WTC11 (cell line): Measurements from ENCODE around the gene TWF2. TPM values are rescaled to one million over a fixed set of nuclear protein-coding genes. Genes with fewer than 3 reads are reported as not detected.

ENCODE experiments used
- ATAC-seq: fragments of 200-7000 bp; cut with Tn5 transposase; 2 replicates; pipeline ENCODE4 v1.10.0; 2021; ENCODE audit warnings: mild to moderate bottlenecking, moderate library complexity
- CTCF ChIA-PET: fragments of 300-600 bp; sonication (Branson Sonifier 250); formaldehyde crosslinking; loops from one replicate; lab custom pipeline; 2021; ENCODE audit warnings: antibody characterized with exemption; lab: Charles Lee
- POLR2A ChIA-PET: fragments of 350-600 bp; sonication (Branson Sonifier 250); formaldehyde crosslinking; loops from one replicate; lab custom pipeline; 2021; ENCODE audit warnings: antibody characterized with exemption; lab: Charles Lee
- DNase-seq: peaks from one replicate; pipeline ENCODE4 v3.0.0; 2021; ENCODE audit warnings: low spot score
- H3K27ac Mint-ChIP-seq: 2 replicates; pipeline ENCODE4 v1.8.0; 2021; ENCODE audit warnings: mixed read lengths
- H3K27me3 Mint-ChIP-seq: 2 replicates; pipeline ENCODE4 v1.8.0; 2021; ENCODE audit warnings: low read depth, mild to moderate bottlenecking, moderate library complexity, mixed read lengths
- H3K36me3 Mint-ChIP-seq: 2 replicates; pipeline ENCODE4 v1.8.0; 2021; ENCODE audit warnings: mixed read lengths
- H3K4me1 Mint-ChIP-seq: 2 replicates; pipeline ENCODE4 v1.8.0; 2022; ENCODE audit warnings: mixed read lengths
- H3K4me3 Mint-ChIP-seq: 2 replicates; pipeline ENCODE4 v1.8.0; 2021; ENCODE audit warnings: mild to moderate bottlenecking, moderate library complexity, mixed read lengths
- H3K9me3 Mint-ChIP-seq: 2 replicates; pipeline ENCODE4 v1.8.0; 2021; ENCODE audit warnings: mixed read lengths
- E2F1 ChIP-seq: sonication (generic); formaldehyde crosslinking; IDR thresholded peaks from 2 replicates; pipeline ENCODE4 v1.8.0; 2022; ENCODE audit warnings: mild to moderate bottlenecking, missing genetic modification reagents
- EMX1 ChIP-seq: fragments of 250-450 bp; sonication (Bioruptor Pico); IDR thresholded peaks from 2 replicates; pipeline ENCODE4 v1.8.0; 2021; ENCODE audit warnings: mild to moderate bottlenecking
- MAX ChIP-seq: sonication (generic); formaldehyde crosslinking; IDR thresholded peaks from 2 replicates; pipeline ENCODE4 v1.8.0; 2022; ENCODE audit warnings: mild to moderate bottlenecking, missing genetic modification reagents
- MXD4 ChIP-seq: fragments of 250-450 bp; sonication (Bioruptor Pico); IDR thresholded peaks from 2 replicates; pipeline ENCODE4 v1.8.0; 2021; ENCODE audit warnings: mild to moderate bottlenecking, moderate library complexity, borderline replicate concordance
- NR3C1 ChIP-seq: sonication (generic); formaldehyde crosslinking; conservative IDR thresholded peaks from 2 replicates; pipeline ENCODE4 v1.8.1; 2023; ENCODE audit warnings: low read depth, mild to moderate bottlenecking, missing genetic modification reagents
- OVOL2 ChIP-seq: fragments of 250-450 bp; sonication (Bioruptor Pico); IDR thresholded peaks from 2 replicates; pipeline ENCODE4 v1.9.0; 2021; ENCODE audit warnings: mild to moderate bottlenecking, borderline replicate concordance
- PRRX2 ChIP-seq: fragments of 250-450 bp; sonication (Bioruptor Pico); IDR thresholded peaks from 2 replicates; pipeline ENCODE4 v1.8.0; 2021; ENCODE audit warnings: mild to moderate bottlenecking
- SOX15 ChIP-seq: fragments of 250-450 bp; sonication (Bioruptor Pico); IDR thresholded peaks from 2 replicates; pipeline ENCODE4 v1.9.0; 2021; ENCODE audit warnings: mild to moderate bottlenecking
- TCF7 ChIP-seq: sonication (generic); formaldehyde crosslinking; IDR thresholded peaks from 2 replicates; pipeline ENCODE4 v1.8.0; 2022; ENCODE audit warnings: mild to moderate bottlenecking, low read depth, missing genetic modification reagents, moderate library complexity
- ZBTB21 ChIP-seq: sonication (generic); formaldehyde crosslinking; IDR thresholded peaks from 2 replicates; pipeline ENCODE4 v1.8.1; 2023; ENCODE audit warnings: mild to moderate bottlenecking, missing genetic modification reagents, borderline replicate concordance
- ZNF317 ChIP-seq: sonication (generic); formaldehyde crosslinking; IDR thresholded peaks from 2 replicates; pipeline ENCODE4 v1.8.1; 2023; ENCODE audit warnings: low read depth, mild to moderate bottlenecking, moderate library complexity, missing genetic modification reagents, borderline replicate concordance
- ZNF396 ChIP-seq: fragments of 250-450 bp; sonication (Bioruptor Pico); IDR thresholded peaks from 2 replicates; pipeline ENCODE4 v1.8.0; 2021; ENCODE audit warnings: mild to moderate bottlenecking, moderate library complexity, borderline replicate concordance
- ZNF416 ChIP-seq: fragments of 250-450 bp; sonication (Bioruptor Pico); IDR thresholded peaks from 2 replicates; pipeline ENCODE4 v1.9.0; 2021; ENCODE audit warnings: mild to moderate bottlenecking, inconsistent platforms
- ZNF425 ChIP-seq: fragments of 250-450 bp; sonication (Bioruptor Pico); conservative IDR thresholded peaks from 2 replicates; pipeline ENCODE4 v1.9.0; 2021; ENCODE audit warnings: mild to moderate bottlenecking
- total RNA-seq: library from RNA; stranded (reverse); gene quantifications from 3 replicates; pipeline ENCODE4 v1.2.3, GENCODE V29; 2021
- TF ChIP-seq, protein P1 (sequence below): sonication (generic); formaldehyde crosslinking; IDR thresholded peaks from 2 replicates; pipeline ENCODE4 v1.8.1; 2023; ENCODE audit warnings: mild to moderate bottlenecking, missing genetic modification reagents
- TF ChIP-seq, protein P2 (sequence below): fragments of 250-450 bp; sonication (Bioruptor Pico); IDR thresholded peaks from 2 replicates; pipeline ENCODE4 v1.8.0; 2021; ENCODE audit warnings: mild to moderate bottlenecking
- TF ChIP-seq, protein P3 (sequence below): sonication (generic); formaldehyde crosslinking; IDR thresholded peaks from 2 replicates; pipeline ENCODE4 v1.8.1; 2023; ENCODE audit warnings: mild to moderate bottlenecking, missing genetic modification reagents, borderline replicate concordance
- TF ChIP-seq, protein P4 (sequence below): sonication (generic); formaldehyde crosslinking; IDR thresholded peaks from 2 replicates; pipeline ENCODE4 v1.8.1; 2022; ENCODE audit warnings: missing genetic modification reagents, borderline replicate concordance

TWF2 gene
- total RNA-seq, 1 experiment from 2014 or later: 71.1 TPM

DNA sequence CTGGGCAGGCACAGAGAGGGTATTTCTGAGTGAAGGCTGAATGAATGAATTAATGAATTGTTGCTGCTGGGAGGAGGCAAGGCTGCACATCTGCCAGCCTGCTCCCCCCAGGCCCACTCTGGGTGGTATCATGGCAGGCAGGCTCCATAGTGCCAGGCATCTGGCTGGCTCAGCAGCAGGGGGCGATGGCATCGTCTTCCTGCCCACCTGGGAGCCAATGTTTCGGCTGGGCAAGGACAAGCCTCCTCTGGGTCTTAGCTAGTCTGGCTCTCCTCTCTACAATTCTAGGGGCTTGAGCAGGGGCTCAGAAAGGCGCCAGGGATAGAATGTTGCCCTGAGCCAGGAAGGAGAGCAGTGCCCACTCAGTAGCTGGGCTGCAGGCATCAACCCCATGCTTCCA is 11.8 kb downstream of the TWF2 start:
- peaks cover 3% of the 10 kb centered on the region; the same call in 1 of the 2 replicates for H3K4me1 Mint-ChIP-seq
- ChIA-PET CTCF (interaction anchor here (0.5 to 1.6 kb wide), 8 partner anchors 11 to 231 kb away, joined by 3 to 9 read pairs (median 4); partner anchors contain the start of genes POC1A and TWF2), POLR2A (no interaction called here)
- peaks cover 13% of the 10 kb centered on the region for H3K36me3 Mint-ChIP-seq
- DNase-seq (no peak), ATAC-seq (no peak)
- H3K27me3 Mint-ChIP-seq: no peaks in the 10 kb centered on the region
- no peak overlapping the region for H3K27ac Mint-ChIP-seq
- TF ChIP-seq, protein P1, sequence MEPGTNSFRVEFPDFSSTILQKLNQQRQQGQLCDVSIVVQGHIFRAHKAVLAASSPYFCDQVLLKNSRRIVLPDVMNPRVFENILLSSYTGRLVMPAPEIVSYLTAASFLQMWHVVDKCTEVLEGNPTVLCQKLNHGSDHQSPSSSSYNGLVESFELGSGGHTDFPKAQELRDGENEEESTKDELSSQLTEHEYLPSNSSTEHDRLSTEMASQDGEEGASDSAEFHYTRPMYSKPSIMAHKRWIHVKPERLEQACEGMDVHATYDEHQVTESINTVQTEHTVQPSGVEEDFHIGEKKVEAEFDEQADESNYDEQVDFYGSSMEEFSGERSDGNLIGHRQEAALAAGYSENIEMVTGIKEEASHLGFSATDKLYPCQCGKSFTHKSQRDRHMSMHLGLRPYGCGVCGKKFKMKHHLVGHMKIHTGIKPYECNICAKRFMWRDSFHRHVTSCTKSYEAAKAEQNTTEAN: no peak
- TF ChIP-seq ZNF396 (CRISPR knock-in tag): no peak
- TF ChIP-seq, protein P2, sequence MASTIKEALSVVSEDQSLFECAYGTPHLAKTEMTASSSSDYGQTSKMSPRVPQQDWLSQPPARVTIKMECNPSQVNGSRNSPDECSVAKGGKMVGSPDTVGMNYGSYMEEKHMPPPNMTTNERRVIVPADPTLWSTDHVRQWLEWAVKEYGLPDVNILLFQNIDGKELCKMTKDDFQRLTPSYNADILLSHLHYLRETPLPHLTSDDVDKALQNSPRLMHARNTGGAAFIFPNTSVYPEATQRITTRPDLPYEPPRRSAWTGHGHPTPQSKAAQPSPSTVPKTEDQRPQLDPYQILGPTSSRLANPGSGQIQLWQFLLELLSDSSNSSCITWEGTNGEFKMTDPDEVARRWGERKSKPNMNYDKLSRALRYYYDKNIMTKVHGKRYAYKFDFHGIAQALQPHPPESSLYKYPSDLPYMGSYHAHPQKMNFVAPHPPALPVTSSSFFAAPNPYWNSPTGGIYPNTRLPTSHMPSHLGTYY (CRISPR knock-in tag): no peak
- TF ChIP-seq TCF7: no peak
- TF ChIP-seq E2F1: no peak
- no peak for TF ChIP-seq NR3C1 (CRISPR knock-in tag)
- no peak for TF ChIP-seq MAX
- TF ChIP-seq ZNF416 (CRISPR knock-in tag): no peak
- no peak for TF ChIP-seq ZNF317 (CRISPR knock-in tag)
- no peak for TF ChIP-seq ZNF425
- no peak for TF ChIP-seq EMX1
- TF ChIP-seq OVOL2 (CRISPR knock-in tag): no peak
- TF ChIP-seq, protein P3, sequence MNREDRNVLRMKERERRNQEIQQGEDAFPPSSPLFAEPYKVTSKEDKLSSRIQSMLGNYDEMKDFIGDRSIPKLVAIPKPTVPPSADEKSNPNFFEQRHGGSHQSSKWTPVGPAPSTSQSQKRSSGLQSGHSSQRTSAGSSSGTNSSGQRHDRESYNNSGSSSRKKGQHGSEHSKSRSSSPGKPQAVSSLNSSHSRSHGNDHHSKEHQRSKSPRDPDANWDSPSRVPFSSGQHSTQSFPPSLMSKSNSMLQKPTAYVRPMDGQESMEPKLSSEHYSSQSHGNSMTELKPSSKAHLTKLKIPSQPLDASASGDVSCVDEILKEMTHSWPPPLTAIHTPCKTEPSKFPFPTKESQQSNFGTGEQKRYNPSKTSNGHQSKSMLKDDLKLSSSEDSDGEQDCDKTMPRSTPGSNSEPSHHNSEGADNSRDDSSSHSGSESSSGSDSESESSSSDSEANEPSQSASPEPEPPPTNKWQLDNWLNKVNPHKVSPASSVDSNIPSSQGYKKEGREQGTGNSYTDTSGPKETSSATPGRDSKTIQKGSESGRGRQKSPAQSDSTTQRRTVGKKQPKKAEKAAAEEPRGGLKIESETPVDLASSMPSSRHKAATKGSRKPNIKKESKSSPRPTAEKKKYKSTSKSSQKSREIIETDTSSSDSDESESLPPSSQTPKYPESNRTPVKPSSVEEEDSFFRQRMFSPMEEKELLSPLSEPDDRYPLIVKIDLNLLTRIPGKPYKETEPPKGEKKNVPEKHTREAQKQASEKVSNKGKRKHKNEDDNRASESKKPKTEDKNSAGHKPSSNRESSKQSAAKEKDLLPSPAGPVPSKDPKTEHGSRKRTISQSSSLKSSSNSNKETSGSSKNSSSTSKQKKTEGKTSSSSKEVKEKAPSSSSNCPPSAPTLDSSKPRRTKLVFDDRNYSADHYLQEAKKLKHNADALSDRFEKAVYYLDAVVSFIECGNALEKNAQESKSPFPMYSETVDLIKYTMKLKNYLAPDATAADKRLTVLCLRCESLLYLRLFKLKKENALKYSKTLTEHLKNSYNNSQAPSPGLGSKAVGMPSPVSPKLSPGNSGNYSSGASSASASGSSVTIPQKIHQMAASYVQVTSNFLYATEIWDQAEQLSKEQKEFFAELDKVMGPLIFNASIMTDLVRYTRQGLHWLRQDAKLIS (CRISPR knock-in tag): no peak
- TF ChIP-seq SOX15 (CRISPR knock-in tag): no peak
- TF ChIP-seq ZBTB21: no peak
- no peak for TF ChIP-seq PRRX2 (CRISPR knock-in tag)
- TF ChIP-seq, protein P4, sequence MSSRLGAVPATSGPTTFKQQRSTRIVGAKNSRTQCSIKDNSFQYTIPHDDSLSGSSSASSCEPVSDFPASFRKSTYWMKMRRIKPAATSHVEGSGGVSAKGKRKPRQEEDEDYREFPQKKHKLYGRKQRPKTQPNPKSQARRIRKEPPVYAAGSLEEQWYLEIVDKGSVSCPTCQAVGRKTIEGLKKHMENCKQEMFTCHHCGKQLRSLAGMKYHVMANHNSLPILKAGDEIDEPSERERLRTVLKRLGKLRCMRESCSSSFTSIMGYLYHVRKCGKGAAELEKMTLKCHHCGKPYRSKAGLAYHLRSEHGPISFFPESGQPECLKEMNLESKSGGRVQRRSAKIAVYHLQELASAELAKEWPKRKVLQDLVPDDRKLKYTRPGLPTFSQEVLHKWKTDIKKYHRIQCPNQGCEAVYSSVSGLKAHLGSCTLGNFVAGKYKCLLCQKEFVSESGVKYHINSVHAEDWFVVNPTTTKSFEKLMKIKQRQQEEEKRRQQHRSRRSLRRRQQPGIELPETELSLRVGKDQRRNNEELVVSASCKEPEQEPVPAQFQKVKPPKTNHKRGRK (CRISPR knock-in tag): no peak
- no peak for TF ChIP-seq MXD4 (CRISPR knock-in tag)
- H3K9me3 Mint-ChIP-seq: no peaks in the 10 kb centered on the region
- no peak overlapping the region for H3K4me3 Mint-ChIP-seq
